ENCODE results near the gene FAM217B.

Gene FAM217B

DNA sequence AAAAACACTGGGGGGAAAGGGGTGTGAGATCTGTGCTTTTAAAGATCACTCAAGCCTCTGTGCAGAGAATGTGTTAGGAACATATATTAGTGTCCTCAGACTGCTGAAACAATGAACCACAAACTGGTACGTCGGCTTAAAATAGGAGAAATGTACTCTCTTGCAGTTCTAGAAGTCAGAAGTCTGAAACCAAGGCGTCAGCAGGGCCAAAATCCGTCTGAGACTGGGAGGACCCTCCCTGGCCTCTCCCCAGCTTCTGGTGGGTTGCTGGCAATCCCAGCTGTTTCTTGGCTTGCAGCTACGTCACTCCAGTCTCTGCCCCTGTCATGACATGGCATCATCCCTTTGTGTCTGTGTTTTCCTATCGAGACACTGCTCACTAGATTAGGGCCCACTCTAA, 22.0 kb downstream of the FAM217B start:
- TF ChIP-seq ZFX (IDR thresholded peaks at IDR 0.05), result no peak
- no peak for TF ChIP-seq CTCF (conservative IDR thresholded peaks at IDR 0.05)
- H3K27ac ChIP-seq, result no peak overlapping the region

DNA sequence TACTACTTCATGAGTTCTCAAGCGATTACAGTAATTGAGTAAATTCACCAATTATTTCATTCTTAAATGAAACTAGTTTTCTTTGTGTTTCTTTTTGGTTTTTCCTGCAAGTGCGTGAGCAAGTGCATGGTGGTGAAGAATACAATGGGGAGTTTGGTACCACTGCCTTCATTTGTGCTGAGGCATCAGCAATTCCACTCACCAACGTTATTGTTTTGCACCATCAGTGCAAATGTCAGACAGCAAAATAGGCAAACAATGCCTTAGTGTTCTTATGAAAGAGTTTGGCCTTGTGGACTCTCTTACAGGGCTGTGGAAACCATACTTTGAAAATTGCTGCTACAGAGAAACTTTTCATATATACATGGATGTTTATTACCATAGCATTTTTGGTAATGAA, 26.2 kb downstream of the FAM217B start:
- no peak for TF ChIP-seq ZFX (IDR thresholded peaks at IDR 0.05)
- TF ChIP-seq CTCF (conservative IDR thresholded peaks at IDR 0.05), result no peak
- H3K27ac ChIP-seq, result no peak overlapping the region

DNA sequence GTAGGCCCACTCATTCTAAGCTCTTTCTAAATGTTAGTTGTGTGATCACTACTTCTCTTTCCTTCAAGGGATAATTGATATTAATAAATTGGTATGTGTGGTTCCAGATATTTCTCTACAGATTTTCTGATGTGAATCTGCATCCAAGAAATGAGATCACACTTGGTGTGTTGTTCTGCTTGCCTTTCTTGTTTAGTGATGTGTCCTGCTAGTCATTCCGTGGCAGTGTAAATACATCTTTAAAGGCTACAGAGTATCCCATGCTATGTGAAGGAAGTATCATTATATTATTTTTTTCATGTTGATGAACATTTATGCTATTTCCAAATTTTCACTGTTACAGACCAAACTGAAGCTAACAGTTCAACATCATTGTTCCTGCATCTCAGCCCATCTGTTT, 31.2 kb downstream of the FAM217B start:
- H3K27ac ChIP-seq, result no peak overlapping the region
- TF ChIP-seq CTCF (conservative IDR thresholded peaks at IDR 0.05), result no peak
- no peak for TF ChIP-seq ZFX (IDR thresholded peaks at IDR 0.05)

DNA sequence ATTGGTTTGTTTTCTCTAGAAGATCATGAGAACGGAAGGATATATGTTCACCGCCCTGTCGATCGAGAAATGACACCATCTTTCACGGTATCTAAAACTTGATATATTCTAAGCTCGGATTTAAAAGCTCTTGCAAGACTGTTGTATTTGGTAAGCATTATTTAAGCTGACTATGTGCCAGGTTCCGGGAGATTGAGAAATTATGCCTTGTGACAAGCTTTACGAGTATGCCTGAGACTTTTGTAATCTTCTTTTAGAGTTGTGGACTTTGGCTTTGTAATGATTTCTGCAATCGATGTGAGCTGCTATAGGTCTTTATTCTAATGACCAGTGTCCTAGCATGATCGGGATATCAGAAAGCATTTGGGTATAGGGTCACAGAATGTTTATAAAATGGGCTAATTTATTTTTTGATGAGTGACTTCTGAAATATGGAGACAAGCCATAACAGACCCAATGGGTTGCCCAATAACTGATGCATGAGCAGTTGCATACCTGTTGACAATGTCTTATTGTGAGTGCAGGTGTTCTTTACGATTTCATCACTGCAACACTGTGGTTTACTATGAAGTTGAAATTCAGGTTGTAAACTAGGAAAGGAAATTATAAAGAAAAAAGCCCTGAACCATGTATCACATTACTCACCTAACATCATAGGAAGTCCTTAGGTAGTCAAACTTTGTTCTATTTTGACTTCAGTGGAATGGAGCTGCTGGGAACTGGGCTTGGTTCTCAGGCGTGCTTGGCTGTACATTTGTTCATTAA, 32.0 kb downstream of the FAM217B start:
- TF ChIP-seq CTCF (conservative IDR thresholded peaks at IDR 0.05), result no peak
- no peak for TF ChIP-seq ZFX (IDR thresholded peaks at IDR 0.05)
- H3K27ac ChIP-seq, result no peak overlapping the region

GRCh38 chr20:59976156-59976782, 36.1 kb downstream of the FAM217B start:
- H3K27ac ChIP-seq, result no peak overlapping the region
- TF ChIP-seq CTCF (conservative IDR thresholded peaks at IDR 0.05) (no peak), ZFX (IDR thresholded peaks at IDR 0.05) (no peak)

GRCh38 chr20:59977086-59977485, 36.9 kb downstream of the FAM217B start:
- H3K27ac ChIP-seq, result no peak overlapping the region
- TF ChIP-seq CTCF (conservative IDR thresholded peaks at IDR 0.05) (no peak), ZFX (IDR thresholded peaks at IDR 0.05) (no peak)

DNA sequence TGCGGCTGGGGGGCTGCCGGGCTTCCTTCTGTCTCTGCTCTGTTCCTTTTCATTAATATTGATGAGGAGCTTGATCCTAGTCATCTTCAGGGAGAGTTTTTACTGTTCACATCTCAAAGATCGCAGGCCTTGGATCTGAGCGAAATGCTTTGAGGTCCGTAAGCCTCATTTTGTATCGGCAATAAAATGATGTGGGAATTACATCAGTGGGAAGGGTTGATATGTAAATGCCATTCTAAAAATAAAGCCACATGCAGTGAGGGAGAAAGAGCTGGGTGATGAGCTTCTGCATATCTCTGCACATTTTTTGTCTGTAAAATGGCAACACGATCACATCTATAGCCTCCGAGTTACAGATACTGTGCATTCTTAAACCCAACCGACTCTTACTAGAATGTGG, 42.9 kb downstream of the FAM217B start:
- H3K27ac ChIP-seq, result no peak overlapping the region
- TF ChIP-seq CTCF (conservative IDR thresholded peaks at IDR 0.05) (no peak), ZFX (IDR thresholded peaks at IDR 0.05) (no peak)
